ENCODE measurements around the gene RABGAP1L. TPM values are rescaled to one million over a fixed set of nuclear protein-coding genes. Genes with fewer than 3 reads are reported as not detected.
"Not testable (repeated sequence)": the region's sequence is repeated elsewhere in the genome, so short reads cannot be mapped to it uniquely, and the experiment has no call there.

RABGAP1L gene
- total RNA-seq, 2 donors from 2014 or later: 51.4 to 124 TPM

GRCh38 chr1:174131032-174131638, 28.2 kb upstream of the RABGAP1L start:
- Histone ChIP-seq H3K36me3 (replicated peaks in 1 of 2; ENCODE audit: insufficient read depth in 1 of 2, low read depth in 2 of 2) (no peaks in the 10 kb centered on the region), H3K4me1 (no peaks in the 10 kb centered on the region), H3K9me3 (no peaks in the 10 kb centered on the region), H3K27ac (no peak overlapping the region), H3K27me3 (no peaks in the 10 kb centered on the region), H3K4me3 (no peak overlapping the region)
- TF ChIP-seq CTCF (IDR thresholded peaks at IDR 0.05) (no peak), POLR2A (IDR thresholded peaks at IDR 0.05) (no peak)
- intact Hi-C loops (cut with DNase I): no loop called here
- no peak for DNase-seq
- 70% methylated on average over 6 of the region's 6 CpGs; no CpG with 5 or more reads in 1 of the 2 donors for WGBS, 2 donors
- ATAC-seq: no peak

- Histone ChIP-seq H3K27ac (no peak overlapping the region), H3K4me3 (no peak overlapping the region), H3K9me3 (no peaks in the 10 kb centered on the region), H3K36me3 (replicated peaks in 1 of 2; ENCODE audit: insufficient read depth in 1 of 2, low read depth in 2 of 2) (no peaks in the 10 kb centered on the region), H3K4me1 (no peaks in the 10 kb centered on the region), H3K27me3 (no peaks in the 10 kb centered on the region)
- ATAC-seq (no peak), DNase-seq (no peak)
- no peak for TF ChIP-seq CTCF (IDR thresholded peaks at IDR 0.05)
- no peak for TF ChIP-seq POLR2A (IDR thresholded peaks at IDR 0.05)
- intact Hi-C loops (cut with DNase I): no loop called here
- 84 to 86% methylated on average over 3 of the region's 3 CpGs for WGBS, 2 donors
These were observed 25.2 kb upstream of the RABGAP1L start for GRCh38 chr1:174134003-174134659.

- no peak for DNase-seq
- WGBS, 2 donors: 55 to 71% methylated on average over 2 of the region's 2 CpGs
- Histone ChIP-seq H3K27me3 (no peaks in the 10 kb centered on the region), H3K27ac (no peak overlapping the region), H3K4me1 (no peaks in the 10 kb centered on the region), H3K9me3 (no peaks in the 10 kb centered on the region), H3K36me3 (replicated peaks in 1 of 2; ENCODE audit: insufficient read depth in 1 of 2, low read depth in 2 of 2) (no peaks in the 10 kb centered on the region), H3K4me3 (no peak overlapping the region)
- intact Hi-C loops (cut with DNase I): no loop called here
- no peak for ATAC-seq
- no peak for TF ChIP-seq POLR2A (IDR thresholded peaks at IDR 0.05)
- no peak for TF ChIP-seq CTCF (IDR thresholded peaks at IDR 0.05)
These were observed 24.1 kb upstream of the RABGAP1L start for GRCh38 chr1:174135211-174135610.

GRCh38 chr1:174136714-174137113, 22.6 kb upstream of the RABGAP1L start:
- no peak overlapping the region for H3K27ac ChIP-seq
- H3K4me3 ChIP-seq: no peak overlapping the region
- H3K9me3 ChIP-seq: no peaks in the 10 kb centered on the region
- intact Hi-C loops (cut with DNase I): no loop called here
- TF ChIP-seq CTCF (IDR thresholded peaks at IDR 0.05): no peak
- no peak for TF ChIP-seq POLR2A (IDR thresholded peaks at IDR 0.05)
- no peaks in the 10 kb centered on the region for H3K4me1 ChIP-seq
- WGBS, 2 donors: 94 to 100% methylated on average over 1 of the region's 1 CpG
- ATAC-seq: no peak
- no peak for DNase-seq
- H3K27me3 ChIP-seq: no peaks in the 10 kb centered on the region
- no peaks in the 10 kb centered on the region for H3K36me3 ChIP-seq (replicated peaks in 1 of 2; ENCODE audit: insufficient read depth in 1 of 2, low read depth in 2 of 2)

GRCh38 chr1:174142836-174143235, 16.5 kb upstream of the RABGAP1L start:
- H3K27ac ChIP-seq: no peak overlapping the region
- 78% methylated on average over 5 of the region's 5 CpGs for WGBS, 2 donors

GRCh38 chr1:174143727-174144396, 15.5 kb upstream of the RABGAP1L start:
- ATAC-seq; H3K4me3 ChIP-seq; DNase-seq; H3K4me1 ChIP-seq; intact Hi-C loops (cut with DNase I); H3K36me3 ChIP-seq (replicated peaks in 1 of 2; ENCODE audit: insufficient read depth in 1 of 2, low read depth in 2 of 2); H3K9me3 ChIP-seq; H3K27ac ChIP-seq; H3K27me3 ChIP-seq: not testable (repeated sequence)
- 75 to 77% methylated on average over 8 to 12 of the region's 12 CpGs for WGBS, 2 donors

More at GRCh38 chr1:174142836-174143235, 16.5 kb upstream of the RABGAP1L start:
- Histone ChIP-seq H3K4me3 (no peak overlapping the region), H3K27me3 (no peaks in the 10 kb centered on the region), H3K4me1 (no peaks in the 10 kb centered on the region), H3K9me3 (no peaks in the 10 kb centered on the region), H3K36me3 (replicated peaks in 1 of 2; ENCODE audit: insufficient read depth in 1 of 2, low read depth in 2 of 2) (no peaks in the 10 kb centered on the region)
- TF ChIP-seq POLR2A (IDR thresholded peaks at IDR 0.05): no peak
- TF ChIP-seq CTCF (IDR thresholded peaks at IDR 0.05): no peak
- DNase-seq (no peak), ATAC-seq (no peak)
- intact Hi-C loops (cut with DNase I): no loop called here

GRCh38 chr1:174144397-174144783, 14.9 kb upstream of the RABGAP1L start:
- H3K27ac ChIP-seq; intact Hi-C loops (cut with DNase I): not testable (repeated sequence)
- 60 to 94% methylated on average over 2 to 3 of the region's 3 CpGs for WGBS, 2 donors

More at GRCh38 chr1:174144397-174144783, 14.9 kb upstream of the RABGAP1L start:
- H3K4me1 ChIP-seq; ATAC-seq; H3K27me3 ChIP-seq; H3K9me3 ChIP-seq; H3K36me3 ChIP-seq (replicated peaks in 1 of 2; ENCODE audit: insufficient read depth in 1 of 2, low read depth in 2 of 2); H3K4me3 ChIP-seq: not testable (repeated sequence)
- peak in 1 of 4 donors; percentile 12 for DNase-seq

All from body of pancreas (tissue), 4 donors.